GM18870 (cell line): ENCODE results near the gene GNA12.
A peak's percentile ranks its signal among the peaks of the same experiment; 100 is the strongest.
"Not testable (repeated sequence)": the region's sequence is repeated elsewhere in the genome, so short reads cannot be mapped to it uniquely, and the experiment has no call there.

Source experiments
- ATAC-seq: cut with Tn5 transposase; IDR thresholded peaks from one replicate; pipeline ENCODE4 v1.9.1; 2021; ENCODE audit warnings: moderate library complexity; ENCODE audit not compliant: unreplicated experiment

The GNA12 gene

DNA sequence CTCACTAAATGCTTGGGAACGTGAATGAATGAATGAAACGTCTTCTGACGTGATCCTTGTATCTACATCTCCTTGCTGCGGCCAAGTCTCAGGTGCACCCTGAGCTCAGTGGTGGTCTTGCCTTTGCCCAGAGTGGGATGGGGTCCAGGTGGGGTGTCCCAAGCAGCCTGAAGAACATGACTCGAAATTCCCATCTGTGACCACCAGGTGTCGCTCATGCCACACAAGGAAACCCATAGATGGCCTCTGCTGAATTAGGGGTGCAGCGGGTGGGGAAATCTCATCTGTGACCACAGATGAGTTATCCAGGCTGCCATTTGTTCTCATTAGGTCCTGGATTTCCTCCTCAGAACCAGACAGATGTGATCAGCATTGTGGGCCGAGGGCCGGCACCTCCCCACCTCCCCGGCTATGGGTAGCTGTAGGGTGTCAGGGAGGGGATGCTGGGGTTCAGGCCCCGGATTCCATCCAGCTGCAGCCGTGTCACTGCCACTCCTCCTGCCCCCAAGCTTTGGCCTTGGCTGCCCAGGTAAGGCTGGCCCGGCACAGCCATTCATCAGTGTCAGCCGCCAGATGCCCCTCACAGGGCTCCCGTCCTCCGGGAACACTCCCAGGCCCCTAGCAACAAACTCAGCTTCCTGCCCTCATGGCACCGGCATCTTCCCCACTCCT, 21.0 kb upstream of the GNA12 start:
- ATAC-seq, result no peak

- ATAC-seq, result no peak
Measured at GRCh38 chr7:2864204-2864985, 20.3 kb upstream of the GNA12 start.

GRCh38 chr7:2863461-2864066, 19.5 kb upstream of the GNA12 start:
- peak; percentile 95 for ATAC-seq

GRCh38 chr7:2862831-2863361, 18.8 kb upstream of the GNA12 start:
- ATAC-seq, result no peak

DNA sequence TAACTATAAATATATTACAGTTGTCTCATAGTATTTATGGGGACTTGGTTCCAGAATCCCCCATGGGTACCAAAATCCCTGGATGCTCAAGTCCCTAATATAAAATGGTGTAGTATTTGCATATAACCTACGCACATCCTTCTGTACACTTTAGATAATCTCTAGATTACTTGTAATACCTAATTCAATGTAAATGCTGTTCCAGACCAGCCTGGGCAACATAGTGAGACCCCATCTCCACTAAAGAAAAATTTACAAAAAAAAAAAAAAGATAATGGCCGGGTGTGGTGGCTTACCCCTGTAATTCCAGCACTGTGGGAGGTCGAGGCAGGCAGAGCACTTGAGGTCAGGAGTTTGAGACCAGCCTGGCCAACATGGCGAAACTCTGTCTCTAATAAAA, 17.4 kb upstream of the GNA12 start:
- no peak for ATAC-seq

- ATAC-seq, result no peak
Measured at GRCh38 chr7:2860627-2861133, 16.6 kb upstream of the GNA12 start.

GRCh38 chr7:2859952-2860351, 15.8 kb upstream of the GNA12 start:
- ATAC-seq, result no peak

GRCh38 chr7:2858621-2859020, 14.5 kb upstream of the GNA12 start:
- ATAC-seq, result no peak

GRCh38 chr7:2856388-2857169, 12.5 kb upstream of the GNA12 start:
- no peak for ATAC-seq

DNA sequence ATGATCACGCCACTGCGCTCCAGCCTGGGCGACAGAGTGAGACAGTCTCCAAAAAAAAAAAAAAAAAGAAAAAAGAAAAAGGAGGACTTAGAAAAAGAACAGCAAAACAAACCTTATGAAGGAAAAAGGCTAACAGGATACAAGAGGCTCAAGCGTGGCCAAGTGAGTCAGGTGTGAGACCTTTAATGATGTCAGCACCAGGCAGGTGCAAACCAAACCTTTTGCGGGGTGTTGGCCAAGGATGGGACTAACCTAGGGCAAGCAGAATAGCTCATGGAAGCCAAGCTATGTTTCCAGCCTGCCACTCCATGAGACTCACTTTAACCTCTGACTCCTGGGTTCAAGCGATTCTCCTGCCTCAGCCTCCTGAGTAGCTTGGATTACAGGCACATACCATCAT, 11.3 kb upstream of the GNA12 start:
- ATAC-seq, result no peak

GRCh38 chr7:2853552-2853951, 9.4 kb upstream of the GNA12 start:
- ATAC-seq, result not testable (repeated sequence)

GRCh38 chr7:2853147-2853546, 9.0 kb upstream of the GNA12 start:
- ATAC-seq, result no peak

DNA sequence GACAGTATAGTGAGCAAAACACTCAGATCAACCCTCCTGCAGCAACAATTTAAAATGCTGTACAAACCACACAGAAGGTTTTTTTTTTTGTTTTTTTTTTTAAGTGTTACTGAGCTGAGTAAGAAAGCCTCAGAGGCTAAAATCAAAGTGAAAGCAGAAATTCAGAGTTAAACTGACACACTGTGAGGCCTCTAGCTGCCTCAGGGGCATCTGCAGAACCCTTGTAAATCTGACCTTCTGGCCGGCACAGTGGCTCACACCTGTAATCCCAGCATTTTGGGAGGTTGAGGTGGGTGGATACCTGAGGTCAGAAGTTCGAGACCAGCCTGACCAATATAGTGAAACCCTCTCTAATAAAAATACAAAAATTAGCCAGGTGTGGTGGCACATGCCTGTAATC, 7.4 kb upstream of the GNA12 start:
- ATAC-seq, result peak; percentile 90

- ATAC-seq, result no peak
Measured at GRCh38 chr7:2849941-2850766, 6.0 kb upstream of the GNA12 start.

DNA sequence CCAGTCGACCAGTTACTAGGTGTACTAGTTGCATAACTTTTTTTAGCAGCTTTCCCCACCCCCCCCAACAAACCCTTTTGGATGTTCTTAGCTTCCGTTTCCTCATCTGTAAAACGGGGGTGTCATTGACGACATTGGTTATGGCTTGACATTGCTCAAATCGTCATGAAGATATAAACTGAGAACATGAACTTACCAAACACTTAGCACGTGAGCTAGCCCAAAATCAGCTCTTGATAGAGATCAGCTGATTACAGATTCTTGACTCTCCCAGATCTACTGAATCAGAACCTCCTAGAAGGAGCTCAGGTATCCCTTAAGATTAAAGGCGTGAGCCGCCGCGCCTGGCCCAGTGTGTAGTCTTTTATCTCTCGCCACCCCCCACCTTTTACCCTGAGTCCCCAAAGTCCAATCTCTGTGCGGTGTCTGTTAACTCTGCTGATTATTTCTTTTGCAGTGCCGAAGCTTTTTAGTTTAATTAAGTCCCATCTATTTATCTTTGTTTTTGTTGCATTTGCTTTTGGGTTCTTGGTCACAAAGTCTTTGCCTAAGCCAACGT, 1.0 kb upstream of the GNA12 start:
- no peak for ATAC-seq

- no peak for ATAC-seq
Measured at GRCh38 chr7:2843711-2844152, 376 bp downstream of the GNA12 start.

DNA sequence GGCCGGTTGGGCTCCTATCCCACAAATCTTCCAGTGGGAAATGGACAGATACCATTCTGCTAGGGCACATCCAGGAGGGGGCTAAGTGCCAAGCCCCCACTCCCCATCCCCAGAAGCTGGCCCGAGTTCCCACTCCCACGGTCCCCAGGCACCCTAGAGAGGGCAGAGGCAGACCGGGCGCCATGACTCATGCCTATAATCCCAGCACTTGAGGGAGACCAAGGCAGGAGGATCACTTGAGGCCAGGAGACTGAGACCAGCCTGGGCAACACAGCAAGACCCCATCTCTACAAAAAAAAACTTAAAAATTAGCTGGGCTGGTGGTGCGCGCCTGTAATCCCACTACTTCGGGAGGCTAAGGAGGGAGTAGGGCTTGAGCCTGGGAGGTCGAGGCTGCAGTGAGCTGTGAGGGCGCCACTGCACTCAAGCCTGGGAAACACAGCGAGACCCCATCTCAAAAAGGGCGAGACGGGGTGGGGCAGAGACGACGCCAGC, 870 bp downstream of the GNA12 start:
- ATAC-seq, result no peak

DNA sequence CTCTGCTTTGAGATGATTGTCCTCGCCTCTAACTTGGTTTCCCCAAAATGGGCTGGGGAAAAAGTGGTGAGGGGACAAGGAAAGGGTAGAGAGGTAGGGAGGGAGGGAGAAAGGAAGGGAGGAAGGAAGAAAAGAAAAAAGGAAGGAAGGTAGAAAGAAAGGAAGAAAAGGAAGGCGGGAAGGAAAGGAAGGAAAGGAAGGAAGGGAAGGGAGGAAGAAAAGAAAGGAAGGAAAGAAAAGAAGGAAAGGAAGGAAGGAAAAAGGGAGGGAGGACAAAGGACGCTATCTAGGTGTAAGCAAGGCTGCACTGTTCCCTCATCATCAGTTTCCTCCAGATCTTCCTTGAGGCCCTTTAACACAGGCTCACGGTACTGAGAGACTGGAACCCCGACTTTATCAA, 2.2 kb downstream of the GNA12 start:
- no peak for ATAC-seq

DNA sequence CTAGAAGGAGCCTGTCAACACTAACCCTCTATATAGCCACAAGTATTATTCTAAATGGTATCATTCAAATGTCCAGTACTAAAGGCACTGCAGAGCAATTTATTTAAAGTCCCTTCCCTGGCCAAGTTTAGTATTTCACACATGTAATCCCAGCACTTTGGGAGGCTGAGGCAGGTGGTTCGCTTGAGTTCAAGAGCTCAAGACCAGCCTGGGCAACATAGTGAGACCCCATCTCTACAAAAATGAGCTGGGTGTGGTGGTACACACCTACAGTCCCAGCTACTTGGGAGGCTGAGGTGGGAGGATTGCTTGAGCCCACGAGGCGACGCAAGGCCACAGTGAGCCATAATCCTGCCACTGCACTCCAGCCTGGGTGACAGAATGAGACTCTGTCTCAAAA, 3.6 kb downstream of the GNA12 start:
- ATAC-seq, result no peak
